HG03025 (cell line): ENCODE data around the gene ABCA6.
"Not testable (repeated sequence)": the region's sequence is repeated elsewhere in the genome, so short reads cannot be mapped to it uniquely, and the experiment has no call there.

Experiments used
- ATAC-seq: cut with Tn5 transposase; IDR thresholded peaks from one replicate; pipeline ENCODE4 v1.9.1; 2021; ENCODE audit warnings: mild to moderate bottlenecking, moderate library complexity; ENCODE audit not compliant: unreplicated experiment, low FRiP score

ABCA6 gene

DNA sequence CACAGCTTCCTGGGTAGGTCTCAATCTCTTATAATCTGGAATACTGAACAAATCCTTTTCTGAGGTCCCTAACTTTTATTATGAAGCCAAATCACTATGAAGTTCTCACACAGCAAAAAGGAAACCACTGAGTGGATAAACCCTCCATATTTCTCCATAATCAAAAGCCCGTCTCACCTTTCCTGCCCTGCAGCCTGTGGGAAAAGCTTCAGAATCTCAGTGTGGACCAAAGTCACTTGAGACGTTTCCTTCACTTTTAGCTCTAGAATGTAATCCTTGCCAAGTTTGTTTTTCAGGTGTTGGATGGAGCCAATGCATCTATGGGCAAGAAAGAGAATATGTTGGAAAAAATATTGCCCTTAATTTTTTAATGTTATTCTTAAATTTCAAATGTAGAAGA lies 59.0 kb downstream of the ABCA6 start:
- no peak for ATAC-seq

DNA sequence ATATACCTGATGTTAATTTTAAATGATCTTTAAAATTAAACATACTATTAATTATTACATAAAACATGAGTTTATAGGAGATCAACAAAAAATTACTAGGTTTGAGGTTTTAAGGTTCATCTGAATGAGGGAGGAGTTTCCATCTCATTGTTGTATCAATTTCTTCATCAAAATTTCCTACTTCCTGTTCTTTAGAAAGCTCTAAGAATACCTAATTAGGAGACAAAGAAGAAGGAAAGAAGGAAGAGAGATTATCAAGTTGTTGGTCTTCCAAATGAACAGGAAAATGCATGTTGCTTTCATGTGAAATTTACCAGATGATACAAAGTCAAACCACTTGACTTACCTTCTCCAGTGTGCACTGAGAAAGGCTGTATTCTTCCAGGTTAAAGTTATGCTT lies 62.8 kb downstream of the ABCA6 start:
- no peak for ATAC-seq

DNA sequence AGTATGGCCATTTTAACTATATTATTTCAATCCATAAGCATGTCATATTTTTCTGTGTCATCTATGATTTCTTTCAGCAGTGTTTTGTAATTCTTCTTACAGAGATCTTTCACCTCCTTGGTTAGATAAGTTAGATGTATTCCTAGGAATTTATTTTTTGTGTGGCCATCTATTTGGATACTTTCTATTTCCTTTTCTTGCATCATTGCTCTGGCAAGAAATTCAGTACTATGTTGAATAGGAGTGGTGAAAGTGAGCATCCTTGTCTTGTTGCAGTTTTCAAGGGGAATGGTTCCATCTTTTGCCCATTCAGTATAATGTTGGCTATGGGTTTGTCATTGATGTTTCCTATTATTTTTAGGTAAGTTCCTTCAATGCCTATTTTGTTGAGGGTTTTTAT lies 65.9 kb downstream of the ABCA6 start:
- ATAC-seq: no peak

DNA sequence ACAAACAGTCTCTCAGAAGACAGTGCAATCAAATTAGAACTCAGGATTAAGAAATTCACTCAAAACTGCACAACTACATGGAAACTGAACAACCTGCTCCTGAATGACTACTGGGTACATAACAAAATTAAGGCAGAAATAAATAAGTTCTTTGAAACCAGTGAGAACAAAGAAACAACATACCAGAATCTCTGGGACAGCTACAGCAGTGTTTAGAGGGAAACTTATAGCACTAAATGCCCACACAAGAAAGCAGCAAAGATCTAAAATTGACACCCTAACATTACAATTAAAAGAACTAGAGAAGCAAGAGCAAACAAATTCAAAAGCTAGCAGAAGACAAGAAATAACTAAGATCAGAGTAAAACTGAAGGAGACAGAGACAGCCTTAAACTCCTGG lies 68.3 kb downstream of the ABCA6 start:
- ATAC-seq: not testable (repeated sequence)

DNA sequence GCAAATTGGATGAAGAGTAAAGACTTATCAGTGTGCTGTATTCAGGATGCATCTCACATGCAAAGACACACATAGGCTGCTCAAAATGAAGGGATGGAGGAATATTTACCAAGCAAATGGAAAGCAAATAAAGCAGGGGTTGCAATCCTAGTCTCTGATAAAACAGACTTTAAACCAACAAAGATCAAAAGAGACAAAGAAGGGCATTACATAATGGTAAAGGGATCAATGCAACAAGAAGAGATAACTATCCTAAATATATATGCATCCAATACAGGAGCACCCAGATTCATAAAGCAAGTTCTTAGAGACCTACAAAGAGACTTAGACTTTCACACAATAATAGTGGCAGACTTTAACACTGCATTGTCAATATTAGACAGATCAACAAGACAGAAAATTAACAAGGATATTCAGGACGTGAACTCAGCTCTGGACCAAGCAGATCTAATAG lies 68.9 kb downstream of the ABCA6 start:
- ATAC-seq: not testable (repeated sequence)

DNA sequence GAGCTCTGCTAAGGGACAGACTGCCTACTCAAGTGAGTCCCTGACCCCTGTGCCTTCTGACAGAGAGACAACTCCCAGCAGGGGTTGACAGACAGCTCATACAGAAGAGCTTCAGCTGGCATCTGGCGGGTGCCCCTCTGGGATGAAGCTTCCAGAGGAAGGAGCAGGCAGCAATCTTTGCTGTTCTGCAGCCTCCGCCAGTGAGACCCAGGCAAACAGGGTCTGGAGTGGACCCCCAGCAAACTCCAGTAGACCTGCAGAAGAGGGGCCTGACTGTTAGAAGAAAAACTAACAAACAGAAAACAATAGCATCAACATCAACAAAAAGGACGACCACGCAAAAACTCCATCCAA lies 70.5 kb downstream of the ABCA6 start:
- ATAC-seq: not testable (repeated sequence)

DNA sequence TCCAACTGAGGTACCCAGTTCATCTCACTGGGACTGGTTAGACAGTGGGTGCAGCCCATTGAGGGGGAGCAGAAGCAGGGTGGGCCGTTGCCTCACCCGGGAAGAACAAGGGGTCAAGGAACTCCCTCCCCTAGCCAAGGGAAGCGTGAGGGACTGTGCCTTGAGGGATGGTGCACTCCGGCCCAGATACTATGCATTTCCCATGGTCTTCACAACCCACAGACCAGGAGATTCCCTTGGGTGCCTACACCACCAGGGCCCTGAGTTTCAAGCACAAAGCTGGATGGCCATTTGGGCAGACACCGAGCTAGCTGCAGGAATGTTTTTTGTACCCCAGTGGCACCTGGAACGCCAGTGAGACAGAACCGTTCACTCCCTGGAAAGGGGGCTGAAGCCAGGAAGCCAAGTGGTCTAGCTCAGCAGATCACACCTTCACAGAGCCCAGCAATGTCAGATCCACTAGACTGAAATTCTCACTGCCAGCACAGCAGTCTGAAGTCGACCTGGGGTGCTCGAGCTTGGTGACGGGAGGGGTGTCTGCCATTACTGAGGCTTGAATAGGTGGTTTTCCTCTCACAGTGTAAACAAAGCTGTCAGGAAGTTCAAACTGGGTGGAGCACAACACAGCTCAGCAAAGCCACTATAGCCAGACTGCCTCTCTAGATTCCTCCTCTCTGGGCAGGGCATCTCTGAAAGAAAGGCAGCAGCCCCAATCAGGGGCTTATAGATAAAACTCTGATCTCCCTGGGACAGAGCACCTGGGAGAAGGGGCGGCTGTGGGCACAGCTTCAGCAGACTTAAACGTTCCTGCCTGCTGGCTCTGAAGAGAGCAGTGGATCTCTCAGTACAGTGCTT lies 71.1 kb downstream of the ABCA6 start:
- not testable (repeated sequence) for ATAC-seq

DNA sequence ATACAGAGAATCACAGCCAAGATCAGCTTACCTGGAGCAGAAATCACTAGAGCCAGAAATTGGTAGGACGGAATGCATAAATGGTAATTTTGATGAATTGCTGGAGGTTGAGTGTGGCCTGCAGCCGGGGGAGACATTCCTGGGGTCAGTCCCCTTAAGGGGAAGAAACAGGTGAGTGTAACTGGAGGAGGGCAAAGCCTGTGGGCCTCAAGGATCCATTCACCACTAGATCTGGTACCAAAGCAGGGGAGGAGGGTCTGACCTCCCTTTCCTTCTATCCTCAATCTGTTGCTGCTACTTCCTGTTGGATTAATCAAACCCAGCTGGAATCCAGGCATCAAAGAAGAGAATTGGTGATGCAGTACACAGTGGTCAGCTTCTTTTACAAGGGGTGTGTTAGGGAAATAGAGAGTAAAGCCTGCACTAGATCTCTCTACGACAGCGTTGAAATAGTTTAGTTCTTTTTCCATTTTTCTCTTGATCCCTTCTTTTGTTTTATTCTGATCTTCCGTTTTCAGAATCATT lies 72.4 kb downstream of the ABCA6 start:
- ATAC-seq: no peak

DNA sequence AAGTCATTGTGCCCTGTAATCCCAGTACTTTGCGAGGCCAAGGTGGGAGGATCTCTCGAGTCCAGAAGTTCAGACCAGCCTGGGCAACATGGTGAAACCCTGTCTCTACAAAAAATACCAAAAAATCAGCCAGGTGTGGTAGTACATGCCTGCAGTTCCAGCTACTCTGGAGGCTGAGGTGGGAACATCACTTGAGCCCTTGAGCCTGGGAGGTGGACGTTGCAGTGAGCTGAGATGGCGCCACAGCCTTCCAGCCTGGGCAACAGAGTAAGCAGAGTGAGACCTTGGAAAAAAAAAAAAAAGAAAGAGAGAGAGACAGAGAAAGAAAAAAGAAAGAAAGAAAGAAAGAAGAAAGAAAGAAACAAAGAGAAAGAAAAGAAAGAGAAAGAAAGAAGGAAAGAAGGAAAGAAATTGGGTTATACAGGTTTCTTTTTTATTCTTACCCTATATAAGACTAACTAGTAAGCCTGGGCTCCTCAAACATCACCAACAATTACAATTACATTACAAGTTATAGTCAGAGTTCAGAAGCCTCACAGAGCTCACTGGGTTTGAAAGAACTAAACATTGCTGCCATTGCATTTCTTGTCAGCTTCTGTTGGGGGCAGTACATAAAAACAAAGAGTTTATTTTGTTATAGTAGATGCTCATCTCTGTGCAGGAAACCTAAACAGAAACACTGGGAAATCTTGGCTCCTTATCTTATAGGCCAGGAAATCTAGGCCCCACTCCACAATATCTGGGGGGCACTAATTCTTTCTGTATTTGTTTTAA lies 74.2 kb downstream of the ABCA6 start:
- ATAC-seq: no peak

DNA sequence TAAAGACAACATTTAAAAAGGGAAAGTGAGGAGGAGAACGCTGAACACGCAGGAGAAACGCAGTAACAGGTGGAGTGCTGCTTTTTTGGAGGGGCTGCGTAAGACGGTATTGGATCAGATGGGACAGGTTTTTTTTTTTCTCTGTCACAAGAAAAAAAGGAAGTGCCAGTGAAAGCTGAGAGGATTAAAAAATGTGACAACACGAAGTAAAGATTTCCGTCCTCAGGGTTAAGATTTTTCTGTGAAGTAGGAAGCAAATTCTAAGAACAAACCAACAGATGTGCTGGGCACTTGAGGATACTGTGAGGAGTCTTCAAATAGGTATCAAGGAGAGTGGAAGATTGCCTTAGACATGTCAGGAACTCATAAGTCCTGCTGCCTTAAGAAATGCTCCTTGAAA lies 75.2 kb downstream of the ABCA6 start:
- ATAC-seq: no peak

DNA sequence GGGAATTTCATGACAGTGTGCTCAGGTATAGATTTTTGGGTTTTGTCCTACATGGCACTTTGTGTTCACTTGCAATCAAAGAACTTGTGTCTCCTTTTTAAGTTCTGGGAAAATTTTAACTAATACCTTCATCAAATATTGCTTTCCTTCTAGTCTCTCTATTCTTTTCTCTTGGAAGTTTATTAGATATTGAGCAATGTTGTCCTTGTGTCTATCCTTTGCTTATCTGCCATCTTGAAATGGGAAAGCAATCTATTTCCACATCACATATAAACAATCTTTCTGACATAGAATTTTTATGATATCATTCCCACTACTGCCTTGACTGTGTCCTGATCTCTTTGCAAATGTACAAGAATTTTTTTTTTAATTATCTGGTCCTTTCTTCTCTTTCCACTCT lies 76.6 kb downstream of the ABCA6 start:
- ATAC-seq: no peak

DNA sequence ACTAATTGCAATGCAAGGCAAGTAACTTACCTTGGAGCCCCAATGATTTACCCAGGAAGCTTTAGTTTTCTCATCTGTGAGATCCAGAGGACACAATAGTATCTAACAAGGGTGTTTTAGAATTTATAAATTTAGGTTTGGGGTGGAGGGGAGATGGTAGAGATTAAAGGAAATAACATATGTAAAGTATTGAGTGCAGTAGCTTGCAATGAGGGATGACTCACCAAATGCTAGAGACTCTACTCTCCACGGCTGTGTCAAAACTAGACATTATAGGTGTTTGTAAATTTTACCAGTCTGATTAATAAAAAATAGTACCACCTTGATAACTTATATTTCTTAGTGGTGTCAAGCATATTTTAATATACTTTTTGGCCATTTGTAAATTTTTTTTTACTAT lies 77.2 kb downstream of the ABCA6 start:
- ATAC-seq: no peak

DNA sequence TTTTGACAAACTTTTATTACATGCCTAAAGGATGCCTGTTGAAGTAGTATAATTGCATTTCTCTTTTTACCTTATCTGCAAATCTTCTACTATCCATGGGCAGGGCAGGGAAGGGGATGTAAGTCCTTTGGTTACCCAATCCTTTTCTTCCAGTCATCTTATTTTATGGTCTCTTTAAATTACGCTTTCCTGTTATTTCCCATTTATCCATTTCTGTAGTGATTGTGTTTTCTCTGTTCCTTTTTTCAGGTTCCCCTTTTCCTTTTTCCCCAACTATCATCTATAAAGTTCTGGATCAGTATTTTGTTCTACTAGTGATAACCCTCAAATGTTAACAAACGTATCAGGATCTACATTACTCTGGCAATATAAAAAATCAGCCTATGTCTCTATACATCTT lies 77.7 kb downstream of the ABCA6 start:
- ATAC-seq: no peak

DNA sequence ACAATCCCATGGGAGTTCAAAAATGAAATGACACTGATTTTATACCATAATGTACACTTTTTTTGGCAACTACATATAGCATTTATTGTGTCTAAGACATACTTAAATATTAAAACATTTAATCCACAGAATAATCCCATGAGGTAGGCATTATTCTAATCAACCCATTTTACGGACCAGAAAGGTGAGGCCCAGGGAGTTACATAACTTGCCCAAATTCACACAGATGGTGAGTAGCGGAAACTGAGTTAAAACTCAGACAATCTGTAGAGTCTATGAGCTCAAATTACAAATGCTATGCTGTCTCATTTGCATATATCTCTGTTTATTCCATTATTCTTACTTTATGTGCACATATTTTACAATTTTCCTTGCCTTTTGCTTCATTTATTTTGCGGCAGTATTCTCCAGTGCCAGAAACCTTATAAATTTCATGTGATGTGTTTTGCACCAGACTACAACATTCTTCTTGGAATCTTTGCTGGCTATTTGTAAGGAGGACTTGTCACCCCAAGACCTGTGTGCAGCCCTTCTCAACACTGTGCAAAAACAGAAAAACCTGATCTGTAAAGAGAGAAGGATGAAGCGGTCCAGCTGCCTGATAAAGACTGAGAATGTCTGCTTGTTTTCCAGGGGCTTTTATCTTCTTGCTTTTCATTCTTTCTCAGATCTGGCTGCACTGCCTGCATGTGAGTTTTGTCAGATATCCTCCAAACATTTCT lies 78.7 kb downstream of the ABCA6 start:
- ATAC-seq: no peak

DNA sequence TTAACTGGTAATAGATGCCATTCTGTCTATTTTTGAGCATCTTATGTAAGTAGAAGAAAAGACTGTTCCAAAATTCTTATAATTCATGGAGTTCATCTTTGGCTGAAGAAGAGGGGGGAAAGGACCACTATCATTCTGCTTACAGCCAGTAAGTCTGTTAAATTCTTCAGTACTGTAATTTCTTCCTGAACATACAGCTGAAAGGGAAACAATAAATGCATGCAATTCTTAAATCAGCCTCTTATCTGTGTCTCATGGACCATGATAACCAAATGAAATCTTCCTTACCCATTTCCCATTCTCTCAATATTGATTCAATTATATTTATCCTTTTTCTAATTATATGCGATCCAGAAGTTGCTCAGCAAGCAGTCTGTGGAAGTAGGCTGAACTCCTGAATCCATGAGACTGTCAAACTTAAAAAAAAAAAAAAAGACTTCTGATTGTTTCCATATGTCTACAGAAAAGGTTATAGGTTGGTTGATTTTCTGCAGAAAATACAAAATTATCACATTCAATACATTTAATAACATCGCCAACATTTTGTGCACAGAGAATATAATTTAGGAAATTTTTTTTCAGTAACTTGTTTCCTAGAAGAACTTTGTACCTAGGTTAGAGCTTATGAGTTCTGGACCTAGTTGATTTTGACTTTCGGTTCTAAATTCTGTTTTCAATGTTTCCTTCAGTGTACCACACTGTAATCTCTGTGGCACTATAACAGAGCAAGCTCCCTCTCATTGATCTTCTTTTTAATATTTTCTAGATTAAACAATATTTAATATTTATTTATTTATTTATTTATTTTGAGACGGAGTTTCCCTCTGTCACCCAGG lies 79.8 kb downstream of the ABCA6 start:
- ATAC-seq: no peak

DNA sequence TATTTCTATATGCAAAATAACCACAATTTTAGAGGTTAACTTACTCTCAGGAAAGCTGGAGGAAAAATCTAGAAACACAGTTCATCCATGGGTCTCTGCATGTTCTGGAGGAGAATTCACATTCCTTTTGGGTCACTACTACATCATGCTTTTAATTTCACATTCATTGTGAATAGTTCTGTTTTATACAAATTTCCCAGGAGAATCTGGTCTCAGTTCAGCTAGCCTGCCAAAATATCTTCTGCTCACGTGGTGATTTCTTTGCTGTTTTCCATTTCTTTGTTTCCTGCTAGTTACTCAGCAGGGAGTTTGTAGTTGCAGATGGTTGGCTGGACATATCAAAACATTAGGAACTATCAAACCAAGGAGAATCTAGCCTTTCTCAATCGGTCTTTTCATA lies 80.9 kb downstream of the ABCA6 start, which contains the start of gene ABCA9:
Gene ABCA9 (minus strand): TSS at position 106 of the 400 bp plus-strand sequence. CDS start 9,801 bp downstream, outside the sequence.
- ATAC-seq: no peak

DNA sequence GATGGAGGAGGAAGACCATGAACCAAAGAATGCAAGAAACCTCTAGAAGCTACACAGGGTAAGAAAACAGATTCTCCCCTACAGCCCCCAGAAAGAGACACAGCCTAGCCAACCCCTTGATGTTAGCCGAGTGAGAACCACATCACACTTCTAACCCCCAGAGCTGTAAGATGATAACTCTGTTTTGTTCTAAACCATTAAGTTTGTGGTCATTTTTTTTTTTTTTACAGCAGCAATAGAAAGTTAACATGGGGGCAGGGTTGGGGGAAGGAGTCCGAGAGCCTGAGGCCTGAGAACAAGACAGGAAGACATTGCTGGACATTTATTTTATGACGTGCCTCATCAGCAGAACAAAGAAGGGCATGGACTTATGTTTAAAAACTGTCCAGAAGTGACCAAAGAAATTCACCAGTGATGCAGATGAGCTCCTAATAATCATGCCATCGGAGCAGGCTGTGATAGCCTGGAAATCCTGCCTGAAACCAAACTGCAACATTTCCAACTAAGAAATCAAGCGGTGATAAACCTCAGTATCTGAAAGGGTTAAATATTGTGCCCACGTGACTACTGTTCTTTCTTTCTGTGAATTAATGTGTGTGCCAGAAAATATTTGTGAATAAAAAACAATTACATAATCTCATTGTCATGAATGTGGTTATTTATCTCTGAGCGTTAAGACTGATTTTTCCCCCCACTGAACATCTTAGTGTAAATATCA lies 82.1 kb downstream of the ABCA6 start:
- ATAC-seq: no peak

DNA sequence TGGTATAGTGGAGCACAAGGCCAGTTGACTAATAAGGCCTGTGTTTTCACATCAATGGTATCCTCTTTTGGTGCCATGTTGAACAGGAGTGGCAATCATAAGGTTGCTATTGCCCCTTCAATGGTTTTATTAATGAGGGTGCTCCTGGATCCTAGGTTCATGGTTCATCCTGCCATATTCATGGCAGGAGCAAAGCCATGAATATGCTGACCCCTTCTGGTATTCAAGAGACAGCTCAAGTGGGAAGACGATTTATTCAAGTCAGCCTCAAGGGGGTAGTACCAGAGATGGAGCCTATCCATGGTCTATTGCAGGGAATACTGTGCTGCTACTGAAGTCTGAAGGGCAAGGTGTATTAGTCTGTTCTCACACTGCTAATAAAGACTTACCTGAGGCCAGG lies 83.5 kb downstream of the ABCA6 start:
- no peak for ATAC-seq

DNA sequence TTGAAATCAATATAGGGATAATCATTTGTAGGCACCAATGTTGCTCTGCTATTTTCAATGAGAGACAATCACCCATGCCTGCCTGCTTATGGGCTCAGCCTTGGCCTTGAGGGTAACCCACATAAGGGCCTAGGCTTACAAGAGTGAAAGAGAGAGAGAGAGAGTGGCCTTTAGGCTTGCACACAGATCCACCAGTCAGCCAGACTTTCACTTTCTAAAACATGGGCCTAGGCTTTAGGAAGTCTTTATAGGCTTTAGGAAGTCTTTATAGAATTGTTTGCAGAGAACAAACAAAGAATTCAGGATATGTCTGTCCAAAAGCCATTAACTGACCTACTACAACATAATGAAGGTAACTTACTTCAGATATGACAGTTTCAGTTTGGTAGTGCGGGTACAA lies 84.4 kb downstream of the ABCA6 start:
- ATAC-seq: no peak
